Spleen (tissue), 7 donors: ENCODE results near the gene DHX57.

Experiments
- CTCF ChIP-seq, 11 experiments: fragments of 200-600 bp in 7 of 11; fragments of 450-650 bp in 4 of 11; sonication (generic) in 4 of 11; IDR thresholded peaks in 8 of 11; conservative IDR thresholded peaks in 3 of 11; 1 replicate in 7 of 11; 2 replicates in 4 of 11; pipeline versions ENCODE4 v1.4.0 to v1.8.0; 2016 to 2021; ENCODE audit warnings: antibody characterized with exemption in 11 of 11, inconsistent platforms in 4 of 11, mild to moderate bottlenecking in 1 of 11
- POLR2A ChIP-seq, 3 donors: fragments of 450-650 bp; IDR thresholded peaks; one replicate each; pipeline ENCODE4 v1.5.1; 2017; ENCODE audit warnings: antibody characterized with exemption in 3 of 3, mild to moderate bottlenecking in 1 of 3
- donor health status: DM: no; HTN: no; CAD: no; lungs with moderate emphysema.
- donor health status: DM: no; HTN: no; CAD: no.
- donor health status: DM: no; HTN: no; CAD: no.

- TF ChIP-seq CTCF (IDR thresholded peaks at IDR 0.05 in 8 of 11, conservative IDR thresholded peaks at IDR 0.05 in 3 of 11), result no peak
- TF ChIP-seq POLR2A (IDR thresholded peaks at IDR 0.05), result no peak
Observed at GRCh38 chr2:38748943-38749804, 126.6 kb downstream of the DHX57 start.
